GM12801 (cell line): ENCODE measurements around the gene DNAL4.

ENCODE experiments used
- TF ChIP-seq, protein P1 (sequence below): IDR thresholded peaks from one replicate; pipeline ENCODE4 v1.5.1; 2011; ENCODE audit warnings: control low read depth; ENCODE audit not compliant: insufficient read length; ENCODE audit errors: extremely low read depth

Gene DNAL4

DNA sequence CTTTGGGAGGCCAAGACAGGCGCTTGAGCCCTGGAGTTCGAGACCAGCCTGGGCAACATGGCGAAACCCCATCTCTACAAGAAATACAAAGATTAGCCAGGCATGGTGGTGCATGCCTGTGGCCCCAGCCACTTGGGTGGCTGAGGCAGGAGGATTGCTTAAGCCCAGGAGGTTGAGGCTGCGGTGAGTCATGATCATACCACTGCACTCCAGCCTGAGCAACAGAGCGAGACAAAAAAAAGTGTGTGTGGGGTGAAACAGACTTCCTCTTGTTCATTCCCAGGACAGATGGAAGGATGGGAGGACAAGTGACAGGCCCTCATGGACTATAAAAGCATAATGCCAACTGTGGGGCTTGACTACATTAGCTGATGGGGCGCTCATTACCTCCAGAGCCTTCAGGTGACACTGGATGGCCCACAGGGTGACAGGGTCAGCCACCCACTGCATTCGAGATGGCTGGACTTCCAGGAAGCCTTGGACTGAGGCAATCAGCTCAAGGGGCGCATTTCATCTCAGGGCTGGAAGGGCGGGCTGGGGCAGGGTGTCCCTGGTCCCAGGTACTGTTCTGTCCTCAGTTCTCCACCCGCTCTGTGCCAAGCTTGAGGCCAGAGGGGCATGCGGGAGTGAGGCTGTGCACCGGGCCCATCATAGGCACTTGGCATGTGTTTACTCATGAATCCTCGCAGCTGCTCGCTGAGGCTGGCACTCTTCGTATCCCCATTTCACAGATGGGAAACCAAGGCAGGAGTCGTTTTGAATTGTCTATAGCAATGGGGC lies 37.4 kb upstream of the DNAL4 start:
- TF ChIP-seq, protein P1, sequence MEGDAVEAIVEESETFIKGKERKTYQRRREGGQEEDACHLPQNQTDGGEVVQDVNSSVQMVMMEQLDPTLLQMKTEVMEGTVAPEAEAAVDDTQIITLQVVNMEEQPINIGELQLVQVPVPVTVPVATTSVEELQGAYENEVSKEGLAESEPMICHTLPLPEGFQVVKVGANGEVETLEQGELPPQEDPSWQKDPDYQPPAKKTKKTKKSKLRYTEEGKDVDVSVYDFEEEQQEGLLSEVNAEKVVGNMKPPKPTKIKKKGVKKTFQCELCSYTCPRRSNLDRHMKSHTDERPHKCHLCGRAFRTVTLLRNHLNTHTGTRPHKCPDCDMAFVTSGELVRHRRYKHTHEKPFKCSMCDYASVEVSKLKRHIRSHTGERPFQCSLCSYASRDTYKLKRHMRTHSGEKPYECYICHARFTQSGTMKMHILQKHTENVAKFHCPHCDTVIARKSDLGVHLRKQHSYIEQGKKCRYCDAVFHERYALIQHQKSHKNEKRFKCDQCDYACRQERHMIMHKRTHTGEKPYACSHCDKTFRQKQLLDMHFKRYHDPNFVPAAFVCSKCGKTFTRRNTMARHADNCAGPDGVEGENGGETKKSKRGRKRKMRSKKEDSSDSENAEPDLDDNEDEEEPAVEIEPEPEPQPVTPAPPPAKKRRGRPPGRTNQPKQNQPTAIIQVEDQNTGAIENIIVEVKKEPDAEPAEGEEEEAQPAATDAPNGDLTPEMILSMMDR = no peak

DNA sequence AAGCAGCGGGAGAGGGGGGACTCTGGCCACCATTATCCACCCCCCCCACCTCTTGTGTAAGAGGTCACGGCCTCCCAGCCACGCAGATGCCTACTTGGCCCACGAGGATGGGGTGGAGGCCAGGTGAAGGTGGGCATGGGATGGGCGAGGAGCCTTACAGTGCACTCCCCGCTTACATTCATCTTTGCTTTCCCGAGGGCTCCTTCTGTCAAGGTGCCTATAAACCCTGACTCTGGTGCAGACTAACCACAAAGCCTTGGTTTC lies 36.8 kb upstream of the DNAL4 start:
- TF ChIP-seq, protein P1 = no peak

DNA sequence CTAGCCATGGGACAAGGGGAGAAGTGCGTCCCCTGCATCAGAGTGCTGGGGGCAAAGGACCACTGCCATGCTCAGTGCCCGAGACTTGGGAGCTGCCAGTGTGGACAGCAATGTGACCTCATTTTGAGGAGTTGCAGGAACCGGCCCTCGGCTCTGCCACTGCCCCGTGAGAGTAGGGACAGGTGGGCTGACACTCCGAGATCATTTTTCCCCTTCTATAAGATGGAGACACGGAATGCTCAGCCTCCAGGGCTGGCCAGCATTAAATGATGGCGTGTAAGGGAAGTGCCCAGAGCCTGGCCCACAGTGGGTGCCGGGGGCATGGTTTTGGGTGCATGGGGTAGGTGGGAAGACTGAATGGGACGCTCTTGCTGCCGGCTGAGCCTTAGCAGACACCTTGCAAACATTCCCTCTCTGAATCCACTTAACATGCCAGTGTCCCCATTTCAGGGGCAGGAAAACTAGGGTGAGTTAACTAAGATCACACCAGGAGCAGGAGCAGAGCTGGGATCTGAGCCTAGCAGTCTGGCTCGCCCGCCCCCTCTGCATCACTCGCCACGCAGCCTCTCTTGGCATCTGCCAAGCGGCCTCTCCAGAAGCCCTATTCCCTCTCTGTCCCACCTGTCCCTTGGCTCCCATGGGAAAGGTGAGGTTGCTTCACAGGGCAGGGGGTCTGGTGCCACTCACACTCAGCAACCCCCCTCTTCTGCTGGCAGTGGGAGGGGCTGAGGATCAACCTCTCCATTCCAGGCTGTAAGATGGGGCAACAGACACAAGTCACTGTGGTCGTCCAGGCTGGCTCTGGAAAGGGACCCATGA lies 36.3 kb upstream of the DNAL4 start:
- TF ChIP-seq, protein P1 = no peak

DNA sequence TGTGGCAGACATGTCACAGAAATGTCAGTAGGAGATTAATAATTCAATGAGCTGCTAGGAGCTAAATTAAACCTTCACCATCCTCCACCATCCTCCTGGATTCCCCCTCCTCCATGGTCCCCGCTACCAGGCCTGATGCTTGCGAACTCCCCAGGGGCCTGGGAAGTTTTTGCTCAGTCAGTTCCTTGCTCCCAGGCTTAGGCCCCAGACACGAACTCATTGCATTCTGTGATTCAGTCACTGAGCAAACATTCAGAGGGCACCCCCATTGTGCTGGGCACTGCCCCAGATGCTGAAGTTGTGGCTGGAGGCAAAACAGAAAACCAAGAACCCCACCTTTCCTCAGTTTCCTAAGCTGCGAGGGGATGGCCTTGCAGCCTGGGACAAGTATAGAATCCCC lies 35.5 kb upstream of the DNAL4 start:
- TF ChIP-seq, protein P1 = no peak

DNA sequence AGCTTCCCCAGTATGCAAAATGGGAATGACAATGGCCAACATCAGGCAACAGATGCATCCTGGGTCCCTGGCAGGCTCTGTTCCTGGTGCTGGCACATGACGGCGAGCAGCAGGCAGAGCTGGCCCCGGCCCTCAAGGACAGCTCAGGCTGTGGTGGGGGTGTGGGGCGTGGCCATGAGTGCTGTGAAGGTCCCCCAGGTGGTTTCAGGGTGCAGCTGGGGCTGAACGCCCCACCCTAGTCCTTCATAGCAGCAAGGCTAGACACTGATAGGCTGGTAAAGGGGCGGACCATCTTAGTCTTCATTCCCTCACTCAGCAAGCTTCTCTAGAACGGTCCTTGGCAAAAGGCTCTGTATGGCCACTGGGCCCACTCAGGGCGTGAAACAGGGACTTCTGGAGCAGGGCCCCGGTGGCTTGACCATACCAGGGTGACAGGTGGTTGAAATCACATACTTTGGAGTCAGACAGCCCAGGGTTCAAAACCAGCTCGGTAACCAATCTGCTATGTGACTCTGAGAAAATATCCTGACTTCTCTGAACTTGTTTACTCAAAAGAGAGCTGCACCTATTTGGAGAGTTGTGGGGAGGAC lies 34.8 kb upstream of the DNAL4 start:
- TF ChIP-seq, protein P1 = no peak

DNA sequence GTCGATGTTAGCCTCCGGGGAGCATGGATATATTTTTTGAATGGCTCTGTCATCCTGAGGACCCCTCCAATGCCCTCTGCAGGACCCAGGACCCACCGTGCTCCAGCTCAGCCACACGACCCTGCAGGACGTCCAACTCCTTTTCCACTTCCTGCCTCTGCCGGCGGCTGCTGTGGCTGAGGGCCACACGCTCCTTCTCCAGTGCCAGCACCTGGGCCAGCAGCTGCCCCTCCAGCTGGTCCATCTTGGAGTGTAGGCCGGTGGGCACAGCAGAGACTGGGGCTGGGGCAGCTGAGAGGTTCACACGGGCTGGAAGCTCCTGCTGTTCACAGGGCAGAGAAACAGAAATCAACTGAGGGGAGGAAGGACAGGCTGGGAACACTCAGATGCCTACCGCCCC lies 34.2 kb upstream of the DNAL4 start:
- TF ChIP-seq, protein P1 = no peak

DNA sequence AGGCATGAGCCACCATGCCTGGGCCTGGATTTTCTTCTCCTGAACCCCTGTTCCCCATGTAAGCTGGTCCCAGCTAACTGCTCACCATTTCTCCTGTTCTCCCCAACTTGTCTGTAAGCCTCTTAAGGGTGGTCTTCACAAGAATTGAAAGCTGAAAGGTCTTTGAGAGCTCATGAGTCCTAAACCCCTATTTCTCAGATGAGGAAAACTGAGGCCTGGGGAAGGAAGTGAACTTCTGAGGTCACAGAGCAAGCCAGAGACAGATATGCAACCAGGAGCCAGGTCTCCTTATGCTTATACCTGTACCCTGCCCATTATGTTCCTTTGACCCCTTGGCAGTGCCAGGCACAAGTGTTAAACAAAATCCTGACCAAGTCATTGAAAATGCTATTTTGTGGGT lies 33.6 kb upstream of the DNAL4 start:
- TF ChIP-seq, protein P1 = no peak
